Pancreas (tissue), 10 donors: ENCODE measurements around the gene MACIR. TPM values are rescaled to one million over a fixed set of nuclear protein-coding genes. Genes with fewer than 3 reads are reported as not detected.

Experiments
- ATAC-seq, 4 donors: fragments of 200-7000 bp; cut with Tn5 transposase; one replicate each; pipeline versions ENCODE4 v1.8.0 to v1.9.1; 2020; ENCODE audit warnings: mild to moderate bottlenecking in 4 of 4, moderate library complexity in 4 of 4
- DNase-seq, 6 donors: peaks; one replicate each; pipeline ENCODE4 v3.0.0-alpha.2; 2020
- FAIRE-seq: peaks from 2 replicates; lab custom pipeline; 2012; peaks lifted over from hg19 to GRCh38; lab: Jason Lieb, UNC
- H3K27ac ChIP-seq, 4 donors: fragments of 200-600 bp; sonication (generic); 1 replicate in 3 of 4; 2 replicates in 1 of 4; pipeline versions ENCODE4 v1.5.0 to v1.8.0; 2020
- H3K27me3 ChIP-seq, 4 donors: fragments of 200-600 bp; one replicate each; pipeline ENCODE4 v1.8.0; 2021
- H3K36me3 ChIP-seq, 3 donors: fragments of 200-600 bp; sonication (generic) in 1 of 3; one replicate each; pipeline versions ENCODE4 v1.5.0 to v1.8.0; 2020 to 2021
- H3K4me1 ChIP-seq, 3 donors: fragments of 200-600 bp; one replicate each; pipeline ENCODE4 v1.8.0; 2021
- H3K4me3 ChIP-seq, 4 donors: fragments of 200-600 bp; sonication (generic) in 2 of 4; one replicate each; pipeline versions ENCODE4 v1.5.0 to v1.8.0; 2020 to 2021
- H3K9me3 ChIP-seq, 4 donors: fragments of 200-600 bp; one replicate each; pipeline ENCODE4 v1.8.0; 2021
- WGBS, 2 donors: extraction: QIAGEN DNeasy Blood & Tissue Kit; methylation state at CpG; one replicate each; pipeline ENCODE4 v1.1.7; 2013; 5-methylcytosine and 5-hydroxymethylcytosine counted together
- intact Hi-C, 3 donors: fragments of 100-400 bp; cut with DNase I; formaldehyde crosslinking; loops; one replicate each; pipeline versions ENCODE4 v1.11.1 to v1.14.2; 2022
- polyA plus RNA-seq, 2 donors: library from polyadenylated mRNA; stranded (reverse); fragments of 200-250 nt; gene quantifications; one replicate each; pipeline ENCODE4 v1.2.3, GENCODE V29; 2013
- total RNA-seq, 6 donors: library from RNA; stranded (reverse); fragmentation: NEBNext Ultra II Directional in 4 of 6; extraction: Animal tissue kit (Norgen Biotek cat#: 25700) in 4 of 6; gene quantifications; one replicate each; pipeline versions ENCODE4 v1.2.1 to v1.2.4, GENCODE V29; 2021 to 2023
- TF ChIP-seq, protein P1 (sequence below), 4 donors: fragments of 200-600 bp; sonication (generic) in 3 of 4; IDR thresholded peaks; one replicate each; pipeline versions ENCODE4 v1.5.0 to v1.8.0; 2021; ENCODE audit warnings: antibody characterized with exemption in 4 of 4
- donor health status: healthy with polysubstance abuse.
- donor health status: DM: no; HTN: no; CAD: no; lungs with moderate emphysema.
- donor health status: DM: no; HTN: no; CAD: no.
- donor health status: control.
- donor health status: control.
- donor health status: Bipolar disorder and iron deficiency.
- donor health status: DM: yes; HTN: yes; CAD: no.
- donor health status: DM: no; HTN: no; CAD: no.
- donor health status: DM: no; HTN: no; CAD: no.
- donor health status: DM: yes; HTN: yes; CAD: no.

MACIR gene
- total and polyA plus RNA-seq, 8 donors: 2.4 to 8.0 (median 3.2) TPM

DNA sequence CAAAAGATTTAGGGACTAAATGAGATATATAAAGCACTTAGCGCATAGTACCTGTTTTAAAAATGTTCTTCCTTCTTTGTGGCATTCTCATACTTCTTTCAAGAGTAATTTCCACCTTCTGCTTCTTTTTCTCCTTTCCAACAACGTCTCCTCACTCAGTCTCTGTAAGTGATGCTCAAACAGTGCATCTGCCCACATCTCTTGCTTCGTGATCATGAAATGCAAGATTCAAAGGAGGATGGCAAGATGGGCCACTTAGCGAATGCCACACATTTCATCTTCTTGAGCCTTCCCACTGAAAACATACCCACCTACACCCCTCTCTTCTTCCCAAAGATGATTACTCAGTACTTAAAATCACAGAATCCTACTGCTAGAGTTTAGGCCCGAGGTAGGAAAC is 36.9 kb downstream of the MACIR start:
- Histone ChIP-seq H3K27ac (no peak overlapping the region), H3K4me1 (no peaks in the 10 kb centered on the region), H3K9me3 (no peaks in the 10 kb centered on the region), H3K27me3 (no peaks in the 10 kb centered on the region), H3K4me3 (no peak overlapping the region), H3K36me3 (no peaks in the 10 kb centered on the region)
- TF ChIP-seq, protein P1, sequence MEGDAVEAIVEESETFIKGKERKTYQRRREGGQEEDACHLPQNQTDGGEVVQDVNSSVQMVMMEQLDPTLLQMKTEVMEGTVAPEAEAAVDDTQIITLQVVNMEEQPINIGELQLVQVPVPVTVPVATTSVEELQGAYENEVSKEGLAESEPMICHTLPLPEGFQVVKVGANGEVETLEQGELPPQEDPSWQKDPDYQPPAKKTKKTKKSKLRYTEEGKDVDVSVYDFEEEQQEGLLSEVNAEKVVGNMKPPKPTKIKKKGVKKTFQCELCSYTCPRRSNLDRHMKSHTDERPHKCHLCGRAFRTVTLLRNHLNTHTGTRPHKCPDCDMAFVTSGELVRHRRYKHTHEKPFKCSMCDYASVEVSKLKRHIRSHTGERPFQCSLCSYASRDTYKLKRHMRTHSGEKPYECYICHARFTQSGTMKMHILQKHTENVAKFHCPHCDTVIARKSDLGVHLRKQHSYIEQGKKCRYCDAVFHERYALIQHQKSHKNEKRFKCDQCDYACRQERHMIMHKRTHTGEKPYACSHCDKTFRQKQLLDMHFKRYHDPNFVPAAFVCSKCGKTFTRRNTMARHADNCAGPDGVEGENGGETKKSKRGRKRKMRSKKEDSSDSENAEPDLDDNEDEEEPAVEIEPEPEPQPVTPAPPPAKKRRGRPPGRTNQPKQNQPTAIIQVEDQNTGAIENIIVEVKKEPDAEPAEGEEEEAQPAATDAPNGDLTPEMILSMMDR (IDR thresholded peaks at IDR 0.05): no peak
- no peak for ATAC-seq
- intact Hi-C loops: no loop called here
- 89 to 90% methylated on average over 5 of the region's 5 CpGs for WGBS, 2 donors
- FAIRE-seq: no peak
- DNase-seq: no peak

DNA sequence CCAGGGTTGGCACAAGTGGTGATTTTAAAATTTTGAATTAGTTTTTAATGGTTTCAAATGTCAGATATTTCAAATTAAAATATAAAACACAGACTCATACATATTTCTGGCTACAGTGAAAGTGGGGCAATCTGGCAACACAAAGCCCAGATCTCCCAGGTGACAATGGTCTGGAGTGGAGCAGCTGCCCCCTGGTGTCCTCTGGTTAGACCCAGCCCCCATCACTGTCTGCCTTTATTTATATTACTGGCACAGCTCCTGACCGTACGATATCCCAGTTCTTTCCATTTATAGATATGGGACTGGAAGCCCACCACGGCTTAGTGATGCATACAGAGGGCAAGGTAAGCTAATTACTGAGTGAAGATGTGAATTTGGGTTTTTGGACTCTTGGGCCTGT is 37.3 kb downstream of the MACIR start:
- no peaks in the 10 kb centered on the region for H3K27me3 ChIP-seq
- H3K4me1 ChIP-seq: no peaks in the 10 kb centered on the region
- ATAC-seq: no peak
- TF ChIP-seq, protein P1 (IDR thresholded peaks at IDR 0.05): no peak
- 81 to 82% methylated on average over 3 of the region's 3 CpGs for WGBS, 2 donors
- no peak overlapping the region for H3K27ac ChIP-seq
- no peaks in the 10 kb centered on the region for H3K9me3 ChIP-seq
- H3K4me3 ChIP-seq: no peak overlapping the region
- no peak for FAIRE-seq
- no peaks in the 10 kb centered on the region for H3K36me3 ChIP-seq
- intact Hi-C loops: no loop called here
- no peak for DNase-seq

DNA sequence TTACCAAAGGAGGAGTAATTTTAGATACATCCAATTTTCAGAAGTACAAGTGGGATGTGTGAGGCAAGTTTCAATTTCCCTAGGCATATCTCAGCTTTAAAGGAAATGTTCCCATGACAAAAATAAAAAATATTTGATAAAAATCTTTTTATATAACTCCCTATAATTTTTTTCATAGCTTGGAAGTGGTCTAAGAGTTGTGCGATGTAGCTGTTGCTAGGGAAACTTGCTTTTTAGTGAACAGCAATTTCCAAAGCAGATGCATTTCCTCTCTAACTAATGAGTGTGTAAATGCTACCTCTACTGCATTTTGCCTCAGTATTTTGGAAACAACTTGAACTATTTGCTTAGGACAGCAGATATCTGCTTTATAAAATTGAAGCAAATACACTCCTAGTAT is 39.6 kb downstream of the MACIR start:
- ATAC-seq (no peak), FAIRE-seq (no peak), DNase-seq (no peak)
- H3K4me1 ChIP-seq: no peaks in the 10 kb centered on the region
- TF ChIP-seq, protein P1 (IDR thresholded peaks at IDR 0.05): no peak
- no peak overlapping the region for H3K4me3 ChIP-seq
- intact Hi-C loops: no loop called here
- H3K36me3 ChIP-seq: no peaks in the 10 kb centered on the region
- H3K27ac ChIP-seq: no peak overlapping the region
- H3K9me3 ChIP-seq: no peaks in the 10 kb centered on the region
- 89 to 91% methylated on average over 1 of the region's 1 CpG for WGBS, 2 donors
- H3K27me3 ChIP-seq: no peaks in the 10 kb centered on the region

DNA sequence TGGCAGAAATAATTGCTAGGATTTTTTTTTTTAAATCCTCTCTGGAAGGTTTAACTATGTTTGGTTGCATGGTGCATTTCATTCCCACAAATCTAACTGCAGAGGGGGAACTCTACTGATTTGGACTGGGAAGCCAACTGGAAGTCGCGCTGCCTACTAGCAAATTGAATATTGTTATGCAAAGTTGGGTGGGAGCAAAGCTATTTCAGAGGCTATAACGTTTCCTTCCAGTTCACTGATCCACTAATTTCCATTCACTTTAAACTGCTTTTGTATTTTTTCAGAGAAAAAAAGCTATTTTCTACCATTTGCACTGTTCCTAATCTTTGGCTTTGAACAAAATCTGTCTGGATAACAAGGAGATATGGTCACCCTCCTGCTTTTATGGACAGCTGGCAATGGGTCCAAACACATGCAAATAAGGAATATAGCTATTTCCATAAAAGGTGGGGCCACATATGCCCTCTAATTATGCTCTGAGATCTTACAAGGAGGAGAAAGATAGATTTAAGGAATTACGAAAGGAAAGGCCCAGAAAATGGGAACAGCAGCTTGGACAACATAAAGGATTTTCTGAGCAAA is 40.1 kb downstream of the MACIR start:
- DNase-seq: no peak

DNA sequence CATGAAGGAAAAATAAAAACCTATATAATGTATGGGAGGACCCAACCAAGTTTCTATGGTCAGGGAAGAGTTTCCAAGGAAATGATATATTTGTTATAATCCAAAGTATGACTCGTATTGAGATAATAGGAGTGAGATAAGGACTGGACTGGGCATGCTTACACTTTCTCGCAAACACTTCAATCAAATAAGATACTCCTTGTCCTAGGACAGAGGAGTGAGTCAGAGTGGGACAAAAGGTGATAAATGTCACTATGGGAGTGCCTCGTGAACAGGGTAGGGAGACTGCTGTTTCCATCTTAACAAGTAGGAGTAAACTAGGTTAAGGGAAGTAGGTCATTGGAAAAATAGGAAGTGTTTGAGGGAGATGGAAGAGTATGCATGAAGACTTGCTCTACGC is 47.2 kb downstream of the MACIR start:
- DNase-seq (no peak), ATAC-seq (peak in 1 of 4 donors; percentile 39), FAIRE-seq (no peak)
- Histone ChIP-seq H3K36me3 (no peaks in the 10 kb centered on the region), H3K4me1 (no peaks in the 10 kb centered on the region), H3K9me3 (no peaks in the 10 kb centered on the region), H3K4me3 (no peak overlapping the region), H3K27ac (no peak overlapping the region), H3K27me3 (no peaks in the 10 kb centered on the region)
- TF ChIP-seq, protein P1 (IDR thresholded peaks at IDR 0.05): no peak
- intact Hi-C loops: no loop called here
- WGBS, 2 donors: 50 to 52% methylated on average over 4 of the region's 4 CpGs

More for the DNA sequence above, 40.1 kb downstream of the MACIR start:
- TF ChIP-seq, protein P1 (IDR thresholded peaks at IDR 0.05): no peak
- WGBS, 2 donors: 79 to 87% methylated on average over 4 of the region's 4 CpGs
- intact Hi-C loops: no loop called here
- H3K4me1 ChIP-seq: no peaks in the 10 kb centered on the region
- H3K36me3 ChIP-seq: no peaks in the 10 kb centered on the region
- H3K27ac ChIP-seq: no peak overlapping the region
- H3K4me3 ChIP-seq: no peak overlapping the region
- no peaks in the 10 kb centered on the region for H3K27me3 ChIP-seq
- no peak for ATAC-seq
- FAIRE-seq: no peak
- H3K9me3 ChIP-seq: no peaks in the 10 kb centered on the region
